Mesothelial cell of epicardium (in vitro differentiated cells): ENCODE data around the gene PNKD. TPM values are rescaled to one million over a fixed set of nuclear protein-coding genes. Genes with fewer than 3 reads are reported as not detected.

Experiments used
- DNase-seq, 2 experiments: peaks; one replicate each; pipeline ENCODE4 v3.0.0; 2021; ENCODE audit warnings: low spot score in 2 of 2; ENCODE audit not compliant: unreplicated experiment in 2 of 2
- H3K27ac Mint-ChIP-seq: 2 replicates; pipeline ENCODE4 v1.8.0; 2021; ENCODE audit warnings: mixed read lengths
- H3K27me3 Mint-ChIP-seq: 2 replicates; pipeline ENCODE4 v1.8.0; 2021; ENCODE audit warnings: low read depth, mixed read lengths
- H3K36me3 Mint-ChIP-seq: 2 replicates; pipeline ENCODE4 v1.8.0; 2021; ENCODE audit warnings: mixed read lengths
- H3K4me1 Mint-ChIP-seq: 2 replicates; pipeline ENCODE4 v1.8.0; 2021; ENCODE audit warnings: mixed read lengths
- H3K4me3 Mint-ChIP-seq: 2 replicates; pipeline ENCODE4 v1.8.0; 2021; ENCODE audit warnings: mild to moderate bottlenecking, moderate library complexity, mixed read lengths
- H3K9me3 Mint-ChIP-seq: 2 replicates; pipeline ENCODE4 v1.8.0; 2021; ENCODE audit warnings: mixed read lengths
- CTCF ChIP-seq: fragments of 200-600 bp; sonication (generic); IDR thresholded peaks from one replicate; pipeline ENCODE4 v1.5.0; 2021; ENCODE audit warnings: antibody characterized with exemption; ENCODE audit not compliant: unreplicated experiment
- total RNA-seq: library from RNA; stranded (reverse); gene quantifications from 3 replicates; pipeline ENCODE4 v1.2.1, GENCODE V29; 2021

Gene PNKD
- total RNA-seq, 1 donor from 2014 or later, result 63.2 TPM

GRCh38 chr2:218331745-218332144, 61.4 kb downstream of the PNKD start:
- Mint-ChIP-seq H3K27me3 (no peaks in the 10 kb centered on the region), H3K27ac (peak overlapping the region; percentile 32), H3K9me3 (peaks cover 4% of the 10 kb centered on the region), H3K36me3 (peaks cover 6% of the 10 kb centered on the region), H3K4me3 (no peak overlapping the region), H3K4me1 (peaks cover 44% of the 10 kb centered on the region)
- TF ChIP-seq CTCF, result no peak
- no peak for DNase-seq

DNA sequence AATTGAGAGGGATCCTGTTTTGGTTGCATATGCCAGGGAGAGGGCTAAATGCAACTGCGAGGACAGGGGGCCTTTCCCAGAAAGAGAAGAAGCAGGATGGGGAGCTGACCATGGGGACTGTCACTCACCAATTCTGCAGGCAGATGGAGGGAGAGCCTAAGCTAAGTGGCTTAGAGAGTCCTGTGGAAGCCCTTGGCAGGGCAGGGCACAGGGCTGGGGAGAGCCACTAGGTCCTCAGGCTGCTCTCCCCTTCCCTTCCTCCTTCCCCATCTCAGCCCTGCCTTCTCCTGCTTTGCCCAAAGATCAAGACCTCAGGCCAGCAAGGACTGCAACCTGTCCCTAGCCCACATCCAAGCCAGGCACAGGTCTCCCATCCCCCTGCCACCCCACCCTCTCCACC, 62.0 kb downstream of the PNKD start:
- peaks cover 6% of the 10 kb centered on the region for H3K36me3 Mint-ChIP-seq
- DNase-seq, result no peak
- TF ChIP-seq CTCF, result no peak
- peak overlapping the region; percentile 32 for H3K27ac Mint-ChIP-seq
- H3K9me3 Mint-ChIP-seq, result peaks cover 4% of the 10 kb centered on the region
- no peaks in the 10 kb centered on the region for H3K27me3 Mint-ChIP-seq
- H3K4me3 Mint-ChIP-seq, result no peak overlapping the region
- peaks cover 39% of the 10 kb centered on the region for H3K4me1 Mint-ChIP-seq

DNA sequence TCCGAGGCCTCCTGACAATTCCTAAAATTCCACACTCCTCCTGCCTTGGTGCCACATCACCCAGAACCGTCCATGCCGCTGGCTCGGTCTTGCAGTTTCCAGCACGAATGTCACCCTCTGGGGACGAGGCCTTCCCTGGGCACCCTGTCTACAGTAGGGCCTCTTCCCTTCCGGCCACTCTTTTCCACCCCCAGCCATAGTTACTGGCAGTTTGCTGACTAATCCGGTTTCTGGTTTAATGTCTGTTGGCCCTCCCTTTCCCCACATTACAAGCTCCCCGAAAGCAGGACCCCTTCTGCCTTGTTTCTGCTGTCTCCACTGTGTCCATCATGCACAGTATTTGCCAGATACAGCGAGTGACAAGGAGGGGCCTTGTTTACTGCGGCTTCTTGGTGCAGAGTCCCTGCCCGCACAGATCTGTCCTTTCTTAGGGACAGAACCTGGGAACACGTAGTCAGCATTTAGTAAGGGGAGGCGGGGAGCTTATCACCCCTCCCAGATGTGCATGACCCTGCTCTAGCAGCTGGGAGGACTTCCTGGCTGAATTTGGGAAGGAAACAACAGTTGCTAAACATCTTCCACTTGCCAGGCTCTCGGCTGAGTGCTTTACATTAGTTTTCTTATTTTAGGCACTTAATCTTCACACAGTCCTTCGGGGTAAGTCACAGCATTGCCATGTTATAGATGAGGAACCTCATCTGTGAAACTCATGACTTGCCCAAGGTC, 62.8 kb downstream of the PNKD start:
- no peak for DNase-seq
- Mint-ChIP-seq H3K4me3 (no peak overlapping the region), H3K27me3 (no peaks in the 10 kb centered on the region), H3K36me3 (peaks cover 7% of the 10 kb centered on the region), H3K9me3 (peaks cover 4% of the 10 kb centered on the region), H3K4me1 (peaks cover 31% of the 10 kb centered on the region), H3K27ac (peak overlapping the region; percentile 88)
- TF ChIP-seq CTCF, result no peak

DNA sequence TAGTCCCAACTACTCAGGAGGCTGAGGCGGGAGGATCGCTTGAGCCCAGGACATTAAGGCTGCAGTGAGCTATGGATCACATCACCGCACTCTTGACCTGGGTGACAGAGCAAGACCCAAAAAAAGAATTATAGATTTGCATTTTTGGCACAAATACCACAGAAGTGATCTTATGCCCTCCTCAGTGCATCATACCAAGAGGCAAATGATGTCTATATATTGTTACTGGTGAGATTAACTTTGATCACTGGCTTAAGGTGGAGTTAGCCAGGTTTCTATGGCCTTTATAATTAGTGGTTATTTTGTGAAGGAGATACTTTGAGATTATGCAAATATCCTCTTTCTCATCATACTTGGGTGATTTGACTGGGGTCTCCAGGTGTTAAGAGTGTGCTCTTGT, 64.2 kb downstream of the PNKD start:
- peaks cover 20% of the 10 kb centered on the region for H3K4me1 Mint-ChIP-seq
- TF ChIP-seq CTCF, result no peak
- H3K36me3 Mint-ChIP-seq, result peaks cover 7% of the 10 kb centered on the region
- no peak for DNase-seq
- no peak overlapping the region for H3K27ac Mint-ChIP-seq
- peaks cover 4% of the 10 kb centered on the region for H3K9me3 Mint-ChIP-seq
- no peak overlapping the region for H3K4me3 Mint-ChIP-seq
- H3K27me3 Mint-ChIP-seq, result no peaks in the 10 kb centered on the region

- no peak for DNase-seq
- no peak for TF ChIP-seq CTCF
- H3K27me3 Mint-ChIP-seq, result no peaks in the 10 kb centered on the region
- no peaks in the 10 kb centered on the region for H3K9me3 Mint-ChIP-seq
- H3K4me3 Mint-ChIP-seq, result no peak overlapping the region
- H3K36me3 Mint-ChIP-seq, result peaks cover 14% of the 10 kb centered on the region
- peaks cover 12% of the 10 kb centered on the region for H3K4me1 Mint-ChIP-seq
- H3K27ac Mint-ChIP-seq, result peak overlapping the region; percentile 23
Measured at GRCh38 chr2:218340656-218341055, 70.3 kb downstream of the PNKD start.

GRCh38 chr2:218341381-218341780, 71.1 kb downstream of the PNKD start:
- no peak for DNase-seq
- Mint-ChIP-seq H3K9me3 (no peaks in the 10 kb centered on the region), H3K4me1 (peaks cover 19% of the 10 kb centered on the region), H3K4me3 (no peak overlapping the region), H3K27ac (no peak overlapping the region), H3K27me3 (no peaks in the 10 kb centered on the region), H3K36me3 (peaks cover 21% of the 10 kb centered on the region)
- TF ChIP-seq CTCF, result no peak
